ENCODE data around the gene PPP2R2D.
A peak's percentile ranks its signal among the peaks of the same experiment; 100 is the strongest.
"Not testable (repeated sequence)": the region's sequence is repeated elsewhere in the genome, so short reads cannot be mapped to it uniquely, and the experiment has no call there.

PPP2R2D gene

GRCh38 chr10:131930150-131930549 lies 29.3 kb downstream of the PPP2R2D start:
- no peak for DNase-seq

- DNase-seq = no peak
These were observed 29.9 kb downstream of the PPP2R2D start for GRCh38 chr10:131930586-131931330.

GRCh38 chr10:131931981-131932380 lies 31.2 kb downstream of the PPP2R2D start:
- DNase-seq = no peak

GRCh38 chr10:131933016-131933695 lies 32.3 kb downstream of the PPP2R2D start:
- DNase-seq = no peak

DNA sequence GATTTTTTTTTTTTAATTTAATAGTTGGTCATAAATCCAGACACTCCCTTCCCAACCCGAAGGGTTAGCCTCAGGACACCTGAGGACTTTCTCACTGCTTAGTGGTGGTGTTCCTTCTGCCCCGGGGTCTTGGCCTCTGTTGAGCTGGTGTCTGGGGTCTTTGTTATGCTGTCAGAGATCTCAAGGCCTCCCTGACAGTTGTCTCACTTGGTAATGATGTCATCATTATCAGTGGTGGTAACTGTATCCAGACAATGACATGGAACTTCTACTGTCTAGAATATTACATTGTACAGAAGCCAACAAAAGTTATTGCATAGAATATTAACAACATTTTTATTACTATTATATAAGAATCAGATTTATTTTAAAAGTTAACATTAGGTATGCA lies 32.9 kb downstream of the PPP2R2D start:
- DNase-seq = no peak

DNA sequence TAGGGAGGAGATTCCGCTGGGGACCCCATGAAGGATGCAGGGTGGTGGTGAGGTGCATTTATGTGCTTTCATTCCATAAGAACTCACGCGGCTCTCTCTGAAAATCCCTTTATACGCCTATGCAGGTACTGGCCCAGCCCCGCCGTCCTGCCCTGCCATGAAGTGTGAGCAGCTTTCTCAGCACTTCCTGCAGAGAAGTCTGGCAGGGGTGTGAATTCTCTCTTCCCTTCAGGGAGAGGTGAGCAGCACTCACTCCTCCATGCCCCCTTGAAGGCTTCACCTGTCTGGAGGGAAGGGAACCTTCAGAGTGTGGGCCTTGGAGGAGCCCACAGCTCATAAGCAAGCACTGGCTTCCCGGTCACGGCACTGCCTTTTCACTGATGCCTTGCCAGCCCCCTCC lies 34.0 kb downstream of the PPP2R2D start:
- DNase-seq = no peak

- DNase-seq = no peak
These were observed 34.5 kb downstream of the PPP2R2D start for GRCh38 chr10:131935260-131935659.

- no peak for DNase-seq
These were observed 35.5 kb downstream of the PPP2R2D start for GRCh38 chr10:131936294-131936693.

DNA sequence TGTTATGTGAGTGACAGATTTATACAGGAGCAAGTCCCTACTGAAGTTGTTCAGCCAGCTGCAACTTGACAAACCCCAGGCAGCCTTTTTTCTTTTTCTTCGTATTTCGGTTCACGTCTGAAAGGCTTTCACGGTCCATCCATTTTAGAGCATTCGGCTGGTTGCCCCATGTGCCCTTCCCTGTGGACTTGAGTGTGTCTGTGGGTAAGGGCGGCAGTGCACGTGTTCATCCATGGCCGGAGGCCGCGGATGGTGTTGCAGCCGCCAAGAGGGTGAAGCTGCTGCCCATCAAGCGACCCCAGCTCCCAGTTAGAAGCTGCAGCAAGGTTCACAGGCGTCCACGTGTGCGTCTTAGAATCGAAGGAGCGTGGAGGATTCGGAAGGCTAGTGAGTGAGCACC lies 35.9 kb downstream of the PPP2R2D start:
- DNase-seq = no peak

- DNase-seq = no peak
These were observed 37.0 kb downstream of the PPP2R2D start for GRCh38 chr10:131937836-131938235.

GRCh38 chr10:131938681-131939080 lies 37.9 kb downstream of the PPP2R2D start:
- peak; percentile 22 for DNase-seq

DNA sequence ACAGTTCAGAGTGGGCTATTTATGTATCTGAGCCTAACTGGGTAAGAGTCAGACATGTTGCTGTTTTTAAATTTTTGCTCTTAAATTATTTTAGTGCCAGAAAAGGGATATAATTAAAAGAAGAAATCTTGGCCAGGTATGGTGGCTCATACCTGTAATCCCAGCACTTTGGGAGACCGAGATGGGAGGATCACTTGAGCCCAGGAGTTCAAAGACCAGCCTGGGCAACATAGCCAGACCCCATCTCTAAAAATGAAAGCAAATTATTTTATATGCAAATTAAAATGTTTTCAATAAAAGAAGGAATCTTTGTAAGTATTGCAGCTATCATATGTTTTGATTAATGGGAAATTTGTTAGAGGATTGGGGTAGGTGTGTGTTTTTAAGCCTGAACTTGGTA lies 41.6 kb downstream of the PPP2R2D start:
- no peak for DNase-seq

DNA sequence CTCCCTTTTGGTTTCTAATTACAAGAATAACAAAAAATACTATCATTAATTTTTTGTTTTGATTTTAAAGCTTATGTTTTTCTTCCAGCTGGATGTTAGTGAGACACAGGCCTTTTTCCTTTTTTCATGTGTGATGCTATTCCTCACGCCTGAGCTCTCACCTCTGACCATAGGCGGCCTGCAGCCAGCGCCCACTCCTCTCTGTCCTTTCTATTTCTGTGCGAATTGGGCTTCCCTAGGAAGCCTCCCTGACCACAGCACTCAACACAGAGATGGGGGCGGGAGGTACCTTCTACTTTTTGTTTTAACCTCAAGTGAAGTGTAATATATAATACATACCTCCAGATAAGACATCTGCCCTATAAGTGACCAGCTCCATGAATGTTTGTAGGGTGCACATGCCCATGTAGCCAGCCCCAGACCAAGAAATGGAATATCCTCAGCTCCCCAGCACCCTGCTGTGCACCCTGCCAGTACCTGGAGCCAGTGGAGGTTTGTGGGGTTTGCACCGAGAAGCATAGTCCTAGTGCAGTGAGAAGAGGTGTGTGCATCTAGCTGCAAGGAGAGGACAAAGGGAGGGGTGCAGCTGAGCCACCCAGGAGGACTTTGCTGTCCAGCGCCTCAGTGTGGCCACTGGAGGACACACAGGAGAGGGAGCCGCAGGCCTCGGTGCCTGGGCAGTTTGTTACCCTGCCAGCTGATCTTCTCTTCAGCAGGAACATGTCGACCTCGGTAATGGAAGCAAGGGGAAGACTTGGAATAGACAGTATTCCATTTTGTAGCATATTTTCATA lies 42.4 kb downstream of the PPP2R2D start:
- no peak for DNase-seq

DNA sequence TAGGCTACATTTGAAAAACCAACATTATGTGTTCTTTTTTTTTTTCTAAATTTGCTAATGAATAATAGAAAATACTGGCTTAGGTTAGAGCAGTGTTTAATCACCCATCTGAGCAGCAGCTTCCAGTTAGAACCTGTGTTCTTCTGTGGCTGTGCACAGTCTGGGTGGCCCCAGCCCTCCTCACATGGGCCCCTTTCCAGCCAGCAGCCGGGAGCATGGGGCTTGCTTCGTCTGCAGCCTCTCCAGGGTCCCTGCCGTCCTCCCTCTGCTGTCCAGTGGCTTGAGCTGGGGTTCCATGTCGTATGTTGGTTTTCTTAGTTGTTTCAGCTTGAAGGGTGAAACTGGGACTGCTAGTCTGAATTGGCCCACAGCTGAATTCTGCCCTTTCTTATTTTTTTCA lies 43.6 kb downstream of the PPP2R2D start:
- no peak for DNase-seq

DNA sequence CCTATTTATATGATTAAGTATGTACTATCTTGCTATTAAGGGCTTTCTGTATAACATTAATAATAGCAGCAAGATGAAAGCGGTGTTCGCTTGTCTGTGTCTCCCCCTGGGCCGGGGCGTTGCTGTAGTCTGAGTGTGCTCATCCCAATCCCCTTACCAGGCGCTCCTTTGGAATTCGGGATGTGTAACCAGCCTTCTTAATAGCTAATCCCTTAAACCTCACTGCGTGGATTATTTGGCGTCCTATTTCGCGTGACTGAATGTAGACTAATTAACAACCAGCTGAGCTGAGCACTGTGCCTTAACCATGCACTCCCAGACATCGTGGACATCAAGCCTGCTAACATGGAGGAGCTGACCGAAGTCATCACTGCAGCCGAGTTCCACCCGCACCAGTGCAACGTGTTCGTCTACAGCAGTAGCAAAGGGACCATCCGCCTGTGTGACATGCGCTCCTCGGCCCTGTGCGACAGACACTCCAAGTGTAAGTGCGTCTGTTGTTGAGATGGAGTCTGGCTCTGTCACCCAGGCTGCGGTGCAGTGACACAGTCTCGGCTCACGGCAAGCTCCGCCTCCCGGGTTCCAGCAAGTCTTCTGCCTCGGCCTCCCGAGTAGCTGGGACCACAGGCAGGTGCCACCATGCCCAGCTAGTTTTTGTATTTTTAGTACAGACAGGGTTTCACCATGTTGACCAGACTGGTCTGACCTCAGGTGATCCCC lies 44.3 kb downstream of the PPP2R2D start:
- DNase-seq = no peak

DNA sequence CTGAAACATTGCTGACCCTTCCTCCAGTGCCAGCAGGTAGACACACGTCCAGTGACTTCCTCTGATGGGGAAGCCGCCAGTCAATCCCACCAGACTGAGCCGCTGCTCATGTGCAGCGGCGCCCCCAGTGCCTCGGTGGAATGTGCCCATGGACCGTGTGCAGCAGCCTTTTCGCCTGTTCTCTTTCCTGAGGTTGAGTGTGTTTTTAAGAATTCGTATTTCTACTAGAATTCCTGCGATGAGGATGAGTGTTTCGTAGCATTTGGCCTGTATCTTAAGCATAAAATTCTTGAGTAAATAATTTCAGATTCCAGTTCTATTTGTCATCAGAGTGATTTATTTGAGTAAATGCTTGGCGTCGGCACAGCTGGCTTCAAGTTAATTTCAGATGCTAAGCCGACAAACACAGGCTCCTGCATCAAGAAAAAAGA lies 45.5 kb downstream of the PPP2R2D start:
- peak; percentile 75 for DNase-seq

DNA sequence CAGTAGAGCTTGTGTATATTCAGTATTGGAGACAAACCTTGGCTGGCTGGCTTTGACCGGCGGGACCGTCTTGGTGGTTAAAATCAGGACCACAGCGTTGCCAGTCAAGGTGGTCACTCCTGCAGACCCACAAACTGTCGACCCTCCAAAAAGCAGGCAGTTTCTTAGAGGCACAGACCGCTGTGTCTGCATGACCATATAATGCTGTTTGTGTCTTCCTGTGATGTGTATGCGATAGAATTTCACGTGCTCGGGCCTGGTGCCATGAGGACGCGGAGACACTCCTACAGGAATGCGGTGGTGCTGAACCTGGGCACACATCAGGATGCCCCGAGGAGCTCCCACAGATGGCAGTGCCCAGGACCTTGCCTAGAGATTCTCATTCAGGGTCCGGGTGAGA lies 46.1 kb downstream of the PPP2R2D start:
- DNase-seq = no peak

DNA sequence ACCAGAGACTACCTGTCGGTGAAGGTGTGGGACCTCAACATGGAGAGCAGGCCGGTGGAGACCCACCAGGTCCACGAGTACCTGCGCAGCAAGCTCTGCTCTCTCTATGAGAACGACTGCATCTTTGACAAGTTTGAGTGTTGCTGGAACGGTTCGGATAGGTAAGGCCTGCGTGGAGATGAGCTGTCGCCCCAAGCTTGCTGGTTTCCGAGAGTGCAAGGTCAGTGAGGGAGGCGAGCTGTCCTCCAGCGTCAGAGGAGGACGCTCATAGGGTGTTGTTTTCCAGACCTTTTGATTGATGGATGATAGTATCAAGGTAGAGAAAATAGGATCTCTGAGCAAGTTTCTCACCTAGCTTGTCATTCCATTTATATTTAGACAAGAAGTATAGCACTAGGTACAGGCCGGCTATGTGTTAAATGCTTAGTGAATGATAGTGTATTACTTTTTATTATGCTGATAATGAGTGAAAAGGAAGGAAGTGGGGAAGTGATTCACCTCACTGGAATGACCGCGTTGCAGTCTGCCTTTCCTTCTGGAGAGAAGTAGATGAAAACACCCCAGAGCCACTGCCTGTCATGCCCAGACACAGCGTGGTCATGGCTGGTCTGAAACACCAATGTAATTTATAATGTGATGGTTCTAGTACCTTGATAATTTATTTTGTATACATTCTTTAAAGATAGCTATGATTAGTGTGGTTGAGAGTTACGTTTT lies 47.0 kb downstream of the PPP2R2D start:
- DNase-seq = peak; percentile 71

DNA sequence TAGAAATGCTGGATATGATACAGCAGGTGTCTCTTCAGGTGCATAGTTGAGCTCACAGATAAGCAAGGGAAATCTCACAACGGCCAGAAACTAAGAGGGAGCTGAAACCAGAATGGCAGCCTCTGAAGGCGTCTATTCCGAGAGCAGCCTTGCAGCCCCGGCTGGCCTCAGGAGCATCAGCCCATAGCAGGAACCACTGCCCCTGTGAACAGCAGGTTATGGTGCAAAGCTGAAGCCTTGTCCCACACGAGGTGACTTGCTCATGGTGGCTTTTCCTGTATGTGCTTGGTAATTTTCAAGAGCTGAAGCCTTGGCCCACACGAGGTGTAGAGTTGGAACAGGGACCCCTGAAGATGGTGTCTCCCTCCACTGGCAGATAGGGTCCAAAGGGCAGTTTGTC lies 47.7 kb downstream of the PPP2R2D start:
- DNase-seq = no peak

- DNase-seq = no peak
These were observed 48.4 kb downstream of the PPP2R2D start for GRCh38 chr10:131949041-131949862.

GRCh38 chr10:131949908-131950307 lies 49.1 kb downstream of the PPP2R2D start:
- DNase-seq = not testable (repeated sequence)
